Transverse colon (tissue), 4 donors: ENCODE results near the gene FEM1A. TPM values are rescaled to one million over a fixed set of nuclear protein-coding genes. Genes with fewer than 3 reads are reported as not detected.

ENCODE experiments used
- DNase-seq: peaks from one replicate; pipeline ENCODE4 v3.0.0-alpha.2; 2019
- H3K27ac ChIP-seq, 4 donors: fragments of 200-600 bp; sonication (generic); 2 replicates each; pipeline ENCODE4 v1.5.1; 2016 to 2018; ENCODE audit warnings: inconsistent platforms in 4 of 4
- H3K27me3 ChIP-seq: fragments of 200-600 bp; sonication (generic); 2 replicates; pipeline ENCODE4 v1.5.1; 2017; ENCODE audit warnings: inconsistent platforms
- H3K36me3 ChIP-seq, 4 donors: fragments of 200-600 bp; sonication (generic); 2 replicates each; pipeline ENCODE4 v1.5.1; 2017 to 2019; ENCODE audit warnings: inconsistent platforms in 4 of 4
- H3K4me1 ChIP-seq, 4 donors: fragments of 200-600 bp; sonication (generic); 2 replicates each; pipeline ENCODE4 v1.5.1; 2017 to 2020; ENCODE audit warnings: inconsistent platforms in 4 of 4
- H3K4me3 ChIP-seq, 4 donors: fragments of 200-600 bp; sonication (generic); 1 replicate in 1 of 4; 2 replicates in 3 of 4; pipeline versions ENCODE4 v1.5.1 to v1.6.1; 2017 to 2019; ENCODE audit warnings: inconsistent platforms in 4 of 4
- H3K9me3 ChIP-seq, 2 donors: fragments of 200-600 bp; sonication (generic); 2 replicates each; pipeline ENCODE4 v1.5.1; 2017 to 2019; ENCODE audit warnings: inconsistent platforms in 2 of 2
- EP300 ChIP-seq: sonication (generic); formaldehyde crosslinking; IDR thresholded peaks from one replicate; pipeline ENCODE4 v1.6.1; 2017; ENCODE audit warnings: antibody characterized with exemption, low read depth
- POLR2A ChIP-seq: fragments of 450-650 bp; IDR thresholded peaks from one replicate; pipeline ENCODE4 v1.6.1; 2016; ENCODE audit warnings: antibody characterized with exemption, mild to moderate bottlenecking, moderate library complexity
- POLR2AphosphoS5 ChIP-seq, 3 donors: sonication (generic); formaldehyde crosslinking; IDR thresholded peaks; one replicate each; pipeline ENCODE4 v1.6.1; 2016; ENCODE audit warnings: antibody characterized with exemption in 3 of 3
- WGBS, 2 donors: methylation state at CpG; one replicate each; pipeline ENCODE4 v1.1.5; 2018; ENCODE audit warnings: low coverage in 1 of 2; 5-methylcytosine and 5-hydroxymethylcytosine counted together
- in situ Hi-C, 4 donors: fragments of 200-750 bp; cut with MboI; loops; one replicate each; pipeline versions ENCODE4 v1.15.0 to v1.15.1; 2017; ENCODE audit warnings: low sequenced_read_pairs in 3 of 4, low pct_ligation_motif_present in 1 of 4, low pct_unique_long_range_greater_than_20kb in 1 of 4
- intact Hi-C: fragments of 100-400 bp; cut with DNase I; formaldehyde crosslinking; loops from one replicate; pipeline ENCODE4 v1.15.1; 2023; ENCODE audit warnings: low total_unique reads
- total RNA-seq, 4 donors: library from RNA; depleted of rRNA; stranded (reverse); fragments of >200 nt; gene quantifications; one replicate each; pipeline ENCODE4 v1.1.0, GENCODE V29; 2016
- TF ChIP-seq, protein P1 (sequence below), 5 experiments: fragments of 200-600 bp in 3 of 5; fragments of 450-650 bp in 2 of 5; sonication (generic) in 3 of 5; IDR thresholded peaks; 1 replicate in 2 of 5; 2 replicates in 3 of 5; pipeline ENCODE4 v1.5.1; 2016 to 2017; ENCODE audit warnings: antibody characterized with exemption in 5 of 5, inconsistent platforms in 3 of 5, mild to moderate bottlenecking in 2 of 5, moderate library complexity in 1 of 5

FEM1A gene
- total RNA-seq, 4 donors from 2014 or later, result 13.3 to 63.5 (median 15.5) TPM

GRCh38 chr19:4755459-4755858, 36.1 kb upstream of the FEM1A start:
- no peak for DNase-seq
- intact Hi-C loops (no loop called here), in situ Hi-C loops (no loop called here)
- peaks cover 9 to 13% (median 12%) of the 10 kb centered on the region in 4 donors for H3K4me1 ChIP-seq
- H3K27me3 ChIP-seq, result no peaks in the 10 kb centered on the region
- H3K27ac ChIP-seq, result no peak overlapping the region
- H3K36me3 ChIP-seq, result no peaks in the 10 kb centered on the region
- no peak for TF ChIP-seq POLR2A
- TF ChIP-seq, protein P1, sequence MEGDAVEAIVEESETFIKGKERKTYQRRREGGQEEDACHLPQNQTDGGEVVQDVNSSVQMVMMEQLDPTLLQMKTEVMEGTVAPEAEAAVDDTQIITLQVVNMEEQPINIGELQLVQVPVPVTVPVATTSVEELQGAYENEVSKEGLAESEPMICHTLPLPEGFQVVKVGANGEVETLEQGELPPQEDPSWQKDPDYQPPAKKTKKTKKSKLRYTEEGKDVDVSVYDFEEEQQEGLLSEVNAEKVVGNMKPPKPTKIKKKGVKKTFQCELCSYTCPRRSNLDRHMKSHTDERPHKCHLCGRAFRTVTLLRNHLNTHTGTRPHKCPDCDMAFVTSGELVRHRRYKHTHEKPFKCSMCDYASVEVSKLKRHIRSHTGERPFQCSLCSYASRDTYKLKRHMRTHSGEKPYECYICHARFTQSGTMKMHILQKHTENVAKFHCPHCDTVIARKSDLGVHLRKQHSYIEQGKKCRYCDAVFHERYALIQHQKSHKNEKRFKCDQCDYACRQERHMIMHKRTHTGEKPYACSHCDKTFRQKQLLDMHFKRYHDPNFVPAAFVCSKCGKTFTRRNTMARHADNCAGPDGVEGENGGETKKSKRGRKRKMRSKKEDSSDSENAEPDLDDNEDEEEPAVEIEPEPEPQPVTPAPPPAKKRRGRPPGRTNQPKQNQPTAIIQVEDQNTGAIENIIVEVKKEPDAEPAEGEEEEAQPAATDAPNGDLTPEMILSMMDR (IDR thresholded peaks at IDR 0.05), result no peak
- 75 to 76% methylated on average over 7 of the region's 7 CpGs for WGBS, 2 donors
- no peaks in the 10 kb centered on the region for H3K9me3 ChIP-seq
- H3K4me3 ChIP-seq, result no peak overlapping the region

- H3K27me3 ChIP-seq, result no peaks in the 10 kb centered on the region
- H3K4me1 ChIP-seq, result peaks cover 9 to 17% (median 12%) of the 10 kb centered on the region in 4 donors
- no peak for DNase-seq
- no peaks in the 10 kb centered on the region for H3K9me3 ChIP-seq
- in situ Hi-C loops, result no loop called here
- H3K36me3 ChIP-seq, result no peaks in the 10 kb centered on the region
- H3K4me3 ChIP-seq, result no peak overlapping the region
- 78% methylated on average over 4 of the region's 4 CpGs; no CpG with 5 or more reads in 1 of the 2 donors for WGBS, 2 donors
- TF ChIP-seq EP300, result no peak
- no peak for TF ChIP-seq POLR2AphosphoS5 (IDR thresholded peaks at IDR 0.05)
- TF ChIP-seq, protein P1 (IDR thresholded peaks at IDR 0.05), result no peak
- TF ChIP-seq POLR2A, result no peak
- no peak overlapping the region for H3K27ac ChIP-seq
- intact Hi-C loops, result no loop called here
Measured at GRCh38 chr19:4758082-4758481, 33.5 kb upstream of the FEM1A start.

DNA sequence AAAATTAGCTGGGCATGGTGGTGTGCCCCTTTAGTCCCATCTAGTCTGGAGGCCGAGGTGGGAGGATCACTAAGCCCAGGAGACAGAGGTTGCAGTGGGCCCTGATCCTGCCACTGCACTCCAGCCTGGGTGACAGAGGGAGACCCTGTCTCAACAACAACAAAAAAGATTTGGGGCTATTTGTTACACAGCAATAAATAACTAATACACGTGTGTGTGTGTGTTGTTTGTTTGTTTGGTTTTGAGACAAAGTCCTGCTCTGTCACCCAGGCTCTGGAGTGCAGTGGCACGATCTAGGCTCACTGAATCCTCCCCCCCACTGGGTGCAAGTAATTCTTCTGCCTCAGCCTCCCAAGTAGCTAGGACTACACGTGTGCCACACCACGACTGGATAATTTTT, 32.9 kb upstream of the FEM1A start:
- Histone ChIP-seq H3K36me3 (no peaks in the 10 kb centered on the region), H3K4me1 (peaks cover 9 to 17% (median 12%) of the 10 kb centered on the region in 4 donors), H3K27me3 (peaks cover under 1% of the 10 kb centered on the region), H3K27ac (no peak overlapping the region), H3K9me3 (no peaks in the 10 kb centered on the region), H3K4me3 (no peak overlapping the region)
- no peak for DNase-seq
- WGBS, 2 donors, result 69% methylated on average over 5 of the region's 5 CpGs; no CpG with 5 or more reads in 1 of the 2 donors
- in situ Hi-C loops (no loop called here), intact Hi-C loops (no loop called here)
- TF ChIP-seq EP300 (no peak), POLR2AphosphoS5 (IDR thresholded peaks at IDR 0.05) (no peak), POLR2A (no peak)
- TF ChIP-seq, protein P1 (IDR thresholded peaks at IDR 0.05), result no peak

- intact Hi-C loops, result no loop called here
- peak overlapping the region in 2 of 4 donors; percentile 31 to 33 for H3K27ac ChIP-seq
- H3K36me3 ChIP-seq, result no peaks in the 10 kb centered on the region
- WGBS, 2 donors, result 3 to 19% methylated on average over 3 to 38 of the region's 53 CpGs
- peaks cover 7% of the 10 kb centered on the region for H3K27me3 ChIP-seq
- in situ Hi-C loops, result no loop called here
- TF ChIP-seq POLR2AphosphoS5 (IDR thresholded peaks at IDR 0.05) (no peak), EP300 (no peak)
- TF ChIP-seq, protein P1 (IDR thresholded peaks at IDR 0.05), result no peak
- DNase-seq, result peak; percentile 93
- peak overlapping the region in 2 of 4 donors; percentile 25 to 46 for H3K4me3 ChIP-seq
- peaks cover 9 to 17% (median 12%) of the 10 kb centered on the region in 4 donors for H3K4me1 ChIP-seq
- H3K9me3 ChIP-seq, result no peaks in the 10 kb centered on the region
Measured at GRCh38 chr19:4759388-4760284, 31.9 kb upstream of the FEM1A start.
